A673 (cell line): Measurements from ENCODE around the gene GRK4. TPM values are rescaled to one million over a fixed set of nuclear protein-coding genes. Genes with fewer than 3 reads are reported as not detected.

Source experiments
- BruUV-seq: library from RNA; stranded (reverse); fragments of 400-500 nt; replicated peaks from 2 replicates; lab custom pipeline; 2021; lab: Mats Ljungman, UMichigan
- CTCF ChIA-PET: fragments of 300-600 bp; sonication (Branson Sonifier 250); formaldehyde crosslinking; loops from one replicate; lab custom pipeline; 2022; ENCODE audit warnings: antibody characterized with exemption; lab: Charles Lee
- POLR2A ChIA-PET: fragments of 300-600 bp; sonication (Branson Sonifier 250); formaldehyde crosslinking; loops from one replicate; lab custom pipeline; 2022; ENCODE audit warnings: antibody characterized with exemption; ENCODE audit not compliant: low non-redundant PET; lab: Charles Lee
- DNase-seq: peaks from one replicate; pipeline ENCODE4 v3.0.0-alpha.2; 2015; ENCODE audit warnings: low spot score
- H3K27ac ChIP-seq: fragments of 200-600 bp; sonication (generic); 2 replicates; pipeline ENCODE4 v1.5.1; 2016; ENCODE audit warnings: mixed run types, low read depth, mild to moderate bottlenecking, mixed read lengths, antibody characterized with exemption, low read length; ENCODE audit not compliant: poor library complexity, severe bottlenecking
- H3K27me3 ChIP-seq: fragments of 200-600 bp; sonication (generic); replicated peaks from 2 replicates; pipeline ENCODE4 v1.6.1; 2017; ENCODE audit warnings: mixed run types, low read depth, mild to moderate bottlenecking, mixed read lengths, antibody characterized with exemption, low read length; ENCODE audit not compliant: insufficient read depth, poor library complexity
- H3K36me3 ChIP-seq: fragments of 200-600 bp; sonication (generic); 2 replicates; pipeline ENCODE4 v1.6.1; 2016; ENCODE audit warnings: mixed run types, mild to moderate bottlenecking, mixed read lengths, antibody characterized with exemption, low read length; ENCODE audit not compliant: insufficient read depth, poor library complexity, severe bottlenecking
- H3K4me1 ChIP-seq: fragments of 200-600 bp; sonication (generic); 2 replicates; pipeline ENCODE4 v1.6.1; 2017; ENCODE audit warnings: mixed run types, mild to moderate bottlenecking, mixed read lengths, antibody characterized with exemption, low read length; ENCODE audit not compliant: insufficient read depth, poor library complexity, severe bottlenecking
- H3K4me3 ChIP-seq: fragments of 200-600 bp; sonication (generic); 2 replicates; pipeline ENCODE4 v1.5.1; 2016; ENCODE audit warnings: low read depth, mixed run types, mild to moderate bottlenecking, mixed read lengths, low read length; ENCODE audit not compliant: poor library complexity, severe bottlenecking
- H3K9me3 ChIP-seq: fragments of 200-600 bp; sonication (generic); 2 replicates; pipeline ENCODE4 v1.6.1; 2016; ENCODE audit warnings: mixed run types, low read depth, mild to moderate bottlenecking, mixed read lengths, antibody characterized with exemption, low read length; ENCODE audit not compliant: poor library complexity, severe bottlenecking
- CTCF ChIP-seq: fragments of 300-800, 200-600 bp; sonication (generic); conservative IDR thresholded peaks from 2 replicates; pipeline ENCODE4 v1.5.1; 2017; ENCODE audit warnings: low read depth, mild to moderate bottlenecking, antibody characterized with exemption, low read length, moderate library complexity, mixed read lengths
- EZH2 ChIP-seq: fragments of 200-600 bp; sonication (generic); IDR thresholded peaks from 2 replicates; pipeline ENCODE4 v1.6.1; 2017; ENCODE audit warnings: borderline replicate concordance, low read depth, mild to moderate bottlenecking, mixed read lengths, antibody characterized with exemption, low read length; ENCODE audit not compliant: poor library complexity, severe bottlenecking
- intact Hi-C: fragments of 100-400 bp; cut with micrococcal nuclease; formaldehyde crosslinking; loops from one replicate; pipeline ENCODE4 v1.10.0; 2022; ENCODE audit not compliant: unreplicated experiment
- total RNA-seq: library from RNA; stranded (reverse); gene quantifications from 2 replicates; pipeline ENCODE4 v1.2.3, GENCODE V29; 2021

GRK4 gene
- total RNA-seq, 1 experiment from 2014 or later = 5.9 TPM

- no peaks in the 10 kb centered on the region for H3K36me3 ChIP-seq
- no peaks in the 10 kb centered on the region for H3K9me3 ChIP-seq
- no peak overlapping the region for H3K27ac ChIP-seq
- no TSS peak for BruUV-seq
- no peak for DNase-seq
- intact Hi-C loops = no loop called here
- POLR2A ChIA-PET = no interaction called here
- no peaks in the 10 kb centered on the region for H3K4me1 ChIP-seq
- H3K4me3 ChIP-seq = no peak overlapping the region
- TF ChIP-seq CTCF (no peak), EZH2 (no peak)
- CTCF ChIA-PET = no interaction called here
- H3K27me3 ChIP-seq = no peaks in the 10 kb centered on the region
These were observed 47.6 kb downstream of the GRK4 start for GRCh38 chr4:3010998-3011397.

GRCh38 chr4:3011456-3012220 lies 48.3 kb downstream of the GRK4 start:
- Histone ChIP-seq H3K9me3 (no peaks in the 10 kb centered on the region), H3K4me1 (no peaks in the 10 kb centered on the region), H3K4me3 (no peak overlapping the region), H3K27me3 (no peaks in the 10 kb centered on the region), H3K36me3 (no peaks in the 10 kb centered on the region), H3K27ac (no peak overlapping the region)
- ChIA-PET CTCF (no interaction called here), POLR2A (no interaction called here)
- TF ChIP-seq CTCF (no peak), EZH2 (no peak)
- DNase-seq = no peak
- intact Hi-C loops = no loop called here
- no TSS peak for BruUV-seq

DNA sequence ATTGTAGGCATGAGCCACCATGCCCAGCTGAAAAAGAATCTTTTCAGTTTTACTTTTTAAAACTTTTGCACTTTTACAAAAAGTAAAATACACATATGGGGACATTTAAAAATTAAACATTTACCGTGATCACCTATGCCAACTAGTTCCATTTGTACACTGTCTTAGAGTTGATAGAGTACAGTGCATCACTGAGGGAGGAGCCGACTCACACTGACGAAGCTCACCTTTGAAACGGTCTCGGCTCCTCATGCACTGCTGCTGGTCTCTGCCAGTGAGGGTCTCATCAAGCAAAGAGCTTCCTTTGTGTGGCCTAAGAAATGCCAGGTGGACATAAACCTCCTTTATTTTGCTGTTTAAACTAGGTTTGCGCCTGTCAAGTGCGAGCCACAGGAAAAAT lies 50.0 kb downstream of the GRK4 start:
- H3K27ac ChIP-seq = no peak overlapping the region
- H3K4me3 ChIP-seq = no peak overlapping the region
- DNase-seq = no peak
- H3K9me3 ChIP-seq = no peaks in the 10 kb centered on the region
- H3K4me1 ChIP-seq = no peaks in the 10 kb centered on the region
- intact Hi-C loops = no loop called here
- POLR2A ChIA-PET = no interaction called here
- no peaks in the 10 kb centered on the region for H3K27me3 ChIP-seq
- CTCF ChIA-PET = no interaction called here
- TF ChIP-seq CTCF (no peak), EZH2 (no peak)
- no peaks in the 10 kb centered on the region for H3K36me3 ChIP-seq
- BruUV-seq = no TSS peak
